Choroid plexus epithelial cell (primary cell): ENCODE results near the gene LMNTD1.

Source experiments
- DNase-seq: peaks from one replicate; pipeline ENCODE4 v3.0.0-alpha.2; 2010; ENCODE audit warnings: low read depth
- H3K4me3 ChIP-seq: 2 replicates; pipeline ENCODE4 v1.5.1; 2011; ENCODE audit warnings: low read depth, mild to moderate bottlenecking, control low read depth, low read length, moderate library complexity
- CTCF ChIP-seq: conservative IDR thresholded peaks from 2 replicates; pipeline ENCODE4 v1.5.1; 2011; ENCODE audit warnings: low read depth, mild to moderate bottlenecking, control low read depth, inconsistent platforms, low read length, moderate library complexity

Gene LMNTD1

GRCh38 chr12:25574761-25575160 lies 21.7 kb upstream of the LMNTD1 start:
- TF ChIP-seq CTCF: no peak
- DNase-seq: no peak
- H3K4me3 ChIP-seq: no peak overlapping the region

DNA sequence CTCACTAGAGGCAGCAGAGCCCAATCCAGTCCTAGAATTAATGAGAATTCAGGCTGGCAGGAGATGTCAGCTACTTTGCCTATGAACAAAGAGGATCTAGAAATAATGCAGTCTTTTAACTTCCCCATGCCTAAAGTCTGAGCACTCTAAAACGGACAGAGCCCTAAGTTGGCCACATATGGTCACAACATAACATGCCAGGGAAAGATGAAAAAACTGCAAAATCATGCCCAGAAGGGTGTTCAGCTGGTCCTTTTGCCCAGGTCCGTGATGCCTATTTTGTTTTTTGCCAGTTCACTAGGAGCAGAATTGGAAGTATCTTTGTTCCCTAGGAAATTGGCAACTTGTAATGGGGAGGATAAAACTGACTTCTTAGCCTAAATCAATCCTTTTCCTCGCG lies 20.3 kb upstream of the LMNTD1 start:
- DNase-seq: no peak
- H3K4me3 ChIP-seq: no peak overlapping the region
- no peak for TF ChIP-seq CTCF

DNA sequence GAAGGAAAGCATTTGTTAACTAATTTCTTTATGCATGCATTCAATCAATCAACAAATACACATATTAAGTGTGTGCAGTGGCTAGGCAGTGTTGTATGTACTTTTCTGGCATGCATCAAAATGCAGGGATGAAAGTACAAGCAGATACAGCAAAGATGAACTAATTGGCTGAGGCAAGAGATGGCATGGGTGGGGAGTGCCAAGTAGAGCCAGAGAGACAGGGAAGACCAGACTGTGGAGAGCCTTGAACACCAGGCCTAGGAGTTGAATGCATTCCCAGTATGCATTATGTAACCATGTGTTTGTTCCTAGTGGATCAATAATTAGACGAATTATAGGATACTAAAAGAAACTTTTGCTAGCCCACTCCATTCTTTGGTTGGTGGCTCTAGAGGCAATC lies 17.3 kb upstream of the LMNTD1 start:
- no peak for DNase-seq
- no peak overlapping the region for H3K4me3 ChIP-seq
- no peak for TF ChIP-seq CTCF

GRCh38 chr12:25566202-25566949 lies 13.3 kb upstream of the LMNTD1 start:
- TF ChIP-seq CTCF: no peak
- DNase-seq: no peak
- no peak overlapping the region for H3K4me3 ChIP-seq

DNA sequence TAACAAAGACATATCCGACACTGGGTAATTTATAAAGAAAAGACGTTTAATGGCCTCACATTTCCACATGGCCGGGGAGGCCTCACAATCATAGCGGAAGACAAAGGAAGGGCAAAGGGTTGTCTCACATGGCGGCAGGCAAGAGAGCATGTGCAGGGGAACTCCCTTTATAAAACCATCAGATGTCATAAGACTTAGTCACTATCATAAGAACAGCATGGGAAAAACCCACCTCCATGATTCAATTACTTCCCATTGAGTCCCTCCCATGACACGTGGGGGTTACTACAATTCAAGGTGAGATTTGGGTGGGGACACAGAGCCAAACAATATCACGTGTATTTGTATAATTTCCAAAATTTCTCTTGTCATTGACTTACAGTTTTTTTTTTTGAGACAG lies 5.5 kb upstream of the LMNTD1 start:
- H3K4me3 ChIP-seq: no peak overlapping the region
- TF ChIP-seq CTCF: no peak
- DNase-seq: peak; percentile 28

DNA sequence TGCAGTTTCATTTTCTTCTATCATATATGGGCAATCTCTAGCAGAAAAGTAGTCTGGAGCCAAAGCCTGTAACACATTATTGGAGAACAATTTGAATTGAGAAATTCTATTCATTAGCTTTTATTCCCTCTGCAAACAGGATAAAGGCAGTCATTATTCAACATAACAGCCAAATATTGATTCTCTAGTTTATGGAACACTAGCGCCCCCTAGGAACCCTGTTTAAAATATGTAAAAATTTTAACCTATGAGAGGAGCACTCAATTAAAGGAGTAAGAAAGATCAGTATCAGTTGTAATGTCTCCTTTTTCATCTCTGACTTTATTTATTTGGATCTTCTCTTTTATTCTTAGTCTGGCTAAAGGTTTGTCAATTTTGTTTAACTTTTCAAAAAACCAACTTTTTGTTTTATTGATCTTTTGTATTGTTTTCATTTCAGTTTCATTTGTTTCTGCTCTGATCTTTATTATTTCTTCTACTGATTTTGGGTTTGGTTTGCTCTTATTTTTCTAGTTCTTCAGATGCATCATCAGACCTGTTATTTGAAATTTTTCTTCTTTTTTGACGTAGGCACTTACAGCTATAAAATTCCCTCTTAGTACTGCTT lies 4.8 kb upstream of the LMNTD1 start:
- TF ChIP-seq CTCF: peak; percentile 51
- peak; percentile 71 for DNase-seq

DNA sequence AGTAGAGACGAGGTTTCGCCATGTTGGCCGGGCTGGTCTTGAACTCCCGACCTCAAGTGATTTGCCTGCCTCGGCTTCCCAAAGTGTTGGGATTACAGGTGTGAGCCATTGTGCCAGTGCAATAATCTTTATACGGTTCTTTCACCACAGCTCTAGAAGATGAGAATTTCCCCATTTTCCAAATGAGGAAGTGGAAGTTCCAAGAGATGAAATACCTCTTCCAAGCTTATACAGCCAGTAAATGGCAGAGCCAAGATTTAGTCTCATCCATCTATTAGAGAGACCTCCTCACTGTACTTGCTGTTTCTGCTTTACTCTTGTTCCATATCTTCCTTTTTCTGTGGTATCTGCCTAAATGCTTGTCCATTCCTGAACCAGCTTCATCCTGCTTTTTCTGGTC lies 3.1 kb upstream of the LMNTD1 start:
- H3K4me3 ChIP-seq: no peak overlapping the region
- no peak for TF ChIP-seq CTCF
- DNase-seq: no peak

More for the DNA sequence above, 4.8 kb upstream of the LMNTD1 start:
- no peak overlapping the region for H3K4me3 ChIP-seq
